Activated CD4-positive, alpha-beta T cell treated with anti-CD3 and anti-CD28 coated beads, Interleukin-2, Interleukin-4, amounts not matched to agents 100 ng/mL and 50 ng/mL, durations not matched to agents 16 hours and 8 hours (primary cell): Measurements from ENCODE around the gene BAK1.
A peak's percentile ranks its signal among the peaks of the same experiment; 100 is the strongest.

Source experiments
- DNase-seq: peaks from one replicate; pipeline ENCODE4 v3.0.0-alpha.2; 2020; ENCODE audit warnings: low spot score

The BAK1 gene

DNA sequence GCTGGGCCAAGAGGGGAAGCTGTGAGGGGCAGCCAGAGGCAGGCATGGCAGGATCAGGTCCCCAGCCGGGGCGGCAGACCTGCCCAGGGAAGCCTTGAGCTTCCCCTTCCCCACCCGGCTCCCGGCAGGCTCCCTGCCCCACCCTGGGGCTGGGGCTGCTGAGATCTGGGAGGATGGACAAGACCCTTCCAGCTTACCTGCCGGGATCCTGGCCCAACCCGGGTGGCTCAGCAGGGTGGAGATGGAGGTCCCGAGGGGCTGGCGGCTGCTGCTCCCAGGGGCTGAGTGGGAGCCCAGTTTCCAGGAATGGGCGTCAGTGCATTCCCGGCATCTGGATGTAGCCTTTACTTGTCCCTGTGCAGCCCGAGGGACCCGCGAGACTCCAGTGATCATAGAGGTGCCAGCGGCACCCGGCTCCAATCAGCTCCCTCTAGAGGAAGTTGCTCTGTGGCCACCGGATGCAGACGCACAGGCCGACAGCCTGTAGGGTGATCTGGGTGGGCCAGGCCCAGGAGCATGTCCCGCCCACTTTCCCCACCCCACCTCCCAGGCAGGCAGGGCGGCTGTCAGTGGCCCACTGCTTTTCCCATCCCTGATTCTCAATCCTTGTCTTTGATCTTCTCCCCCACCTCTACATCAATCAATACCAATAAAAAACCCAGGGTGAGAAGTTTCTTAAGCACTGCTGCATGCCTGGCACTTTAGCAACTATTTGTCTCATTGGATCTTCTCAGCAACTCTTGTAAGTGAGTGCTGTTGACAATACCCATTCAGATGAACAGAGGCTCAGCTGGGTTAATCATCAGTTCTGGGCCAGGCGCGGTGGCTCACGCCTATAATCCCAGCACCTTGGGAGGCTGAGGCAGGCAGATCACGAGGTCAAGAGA, at the start of gene BAK1:
BAK1 (minus strand) TSS at position 449 of the 887 bp plus-strand sequence. CDS start 2,672 bp downstream, outside the sequence.
- DNase-seq: peak; percentile 91

DNA sequence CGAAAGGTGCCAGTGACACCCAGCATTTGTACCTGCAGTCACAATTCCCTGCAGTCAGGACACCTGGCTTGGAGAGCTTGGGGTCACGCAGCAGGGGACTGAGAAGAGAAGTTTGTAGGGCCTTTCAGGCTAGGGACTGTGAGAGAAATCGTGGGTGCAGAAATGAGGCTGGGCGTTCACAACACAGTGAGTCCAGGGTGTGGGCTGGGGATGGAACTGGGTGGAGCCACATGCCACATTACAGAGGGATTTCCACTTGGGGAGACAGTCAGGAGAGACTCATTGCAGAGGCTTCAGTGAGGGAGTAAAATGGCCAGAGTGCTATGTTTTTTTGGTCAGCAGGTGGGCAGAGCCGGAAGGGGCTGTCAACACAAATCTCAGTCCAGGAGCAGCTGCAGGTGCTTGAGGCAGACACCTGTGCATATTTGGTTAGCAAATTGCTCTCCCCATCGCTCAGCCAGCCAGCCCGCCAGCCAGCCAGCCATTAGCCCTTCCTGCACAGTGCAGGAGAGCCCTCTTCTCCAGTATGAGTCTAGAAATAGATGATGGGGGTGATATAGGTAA, 48.4 kb upstream of the BAK1 start:
- DNase-seq: no peak

DNA sequence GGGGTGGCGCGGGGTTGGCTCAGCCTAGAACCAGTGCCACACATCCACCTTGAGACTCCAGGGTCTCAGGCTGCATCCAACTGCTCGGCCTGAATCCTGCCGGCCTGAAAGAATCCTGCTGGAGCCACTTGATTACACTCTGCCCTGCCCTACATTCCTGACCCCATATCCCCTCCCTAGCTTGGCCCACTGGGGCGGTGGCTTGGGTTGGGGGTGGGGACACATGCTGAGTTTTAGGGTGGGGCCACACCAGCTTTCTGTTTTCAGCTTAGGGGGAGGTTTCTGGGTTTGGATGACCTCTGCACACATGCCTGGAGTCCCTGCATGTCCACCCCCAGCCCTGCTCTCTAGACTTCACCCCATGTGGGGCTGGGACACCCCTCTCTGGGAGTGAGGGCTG, 47.8 kb upstream of the BAK1 start:
- DNase-seq: no peak

DNA sequence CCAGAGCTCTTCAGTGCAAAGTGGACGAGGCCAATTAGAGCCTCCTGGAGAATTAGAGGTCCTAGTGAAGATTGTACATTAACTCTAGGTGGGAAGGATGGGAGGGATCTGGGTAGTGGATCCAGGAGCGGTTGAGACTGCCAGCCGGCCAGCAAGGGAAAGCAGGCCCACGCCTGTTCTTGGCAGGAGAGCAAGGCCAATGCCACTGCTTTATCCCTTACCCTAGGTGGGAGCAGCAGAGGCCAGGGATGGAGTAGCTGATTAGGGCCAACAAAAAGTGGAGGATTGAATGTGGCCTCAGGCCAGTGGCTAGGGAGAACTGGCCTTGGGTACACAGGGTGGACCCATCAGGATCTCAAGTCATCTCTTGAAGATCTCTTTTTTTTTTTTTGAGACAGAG, 44.8 kb upstream of the BAK1 start:
- DNase-seq: no peak

DNA sequence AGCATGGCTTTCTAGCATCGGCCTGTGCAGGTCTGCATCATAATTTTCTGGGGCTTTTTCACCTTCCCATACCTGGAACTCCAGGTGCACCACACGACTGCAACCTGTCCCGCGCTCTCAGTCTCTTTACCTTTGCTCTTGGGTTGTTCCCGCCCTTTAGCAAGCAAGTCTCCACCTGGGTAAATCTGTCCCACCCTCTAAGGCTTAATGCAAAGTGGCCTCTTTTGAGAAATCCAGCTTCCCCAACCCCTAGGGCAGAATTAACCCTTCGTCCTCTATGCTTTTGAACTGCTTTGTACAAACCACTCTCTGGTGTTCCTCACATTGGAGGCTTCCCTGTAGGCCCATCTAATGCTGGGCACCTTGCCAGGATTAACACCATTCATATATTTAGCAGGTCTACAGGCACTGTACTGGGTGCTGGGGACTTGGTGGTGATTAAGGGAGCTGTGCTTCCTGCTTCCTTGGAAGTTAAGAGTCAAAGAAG, 43.9 kb upstream of the BAK1 start:
- DNase-seq: no peak

DNA sequence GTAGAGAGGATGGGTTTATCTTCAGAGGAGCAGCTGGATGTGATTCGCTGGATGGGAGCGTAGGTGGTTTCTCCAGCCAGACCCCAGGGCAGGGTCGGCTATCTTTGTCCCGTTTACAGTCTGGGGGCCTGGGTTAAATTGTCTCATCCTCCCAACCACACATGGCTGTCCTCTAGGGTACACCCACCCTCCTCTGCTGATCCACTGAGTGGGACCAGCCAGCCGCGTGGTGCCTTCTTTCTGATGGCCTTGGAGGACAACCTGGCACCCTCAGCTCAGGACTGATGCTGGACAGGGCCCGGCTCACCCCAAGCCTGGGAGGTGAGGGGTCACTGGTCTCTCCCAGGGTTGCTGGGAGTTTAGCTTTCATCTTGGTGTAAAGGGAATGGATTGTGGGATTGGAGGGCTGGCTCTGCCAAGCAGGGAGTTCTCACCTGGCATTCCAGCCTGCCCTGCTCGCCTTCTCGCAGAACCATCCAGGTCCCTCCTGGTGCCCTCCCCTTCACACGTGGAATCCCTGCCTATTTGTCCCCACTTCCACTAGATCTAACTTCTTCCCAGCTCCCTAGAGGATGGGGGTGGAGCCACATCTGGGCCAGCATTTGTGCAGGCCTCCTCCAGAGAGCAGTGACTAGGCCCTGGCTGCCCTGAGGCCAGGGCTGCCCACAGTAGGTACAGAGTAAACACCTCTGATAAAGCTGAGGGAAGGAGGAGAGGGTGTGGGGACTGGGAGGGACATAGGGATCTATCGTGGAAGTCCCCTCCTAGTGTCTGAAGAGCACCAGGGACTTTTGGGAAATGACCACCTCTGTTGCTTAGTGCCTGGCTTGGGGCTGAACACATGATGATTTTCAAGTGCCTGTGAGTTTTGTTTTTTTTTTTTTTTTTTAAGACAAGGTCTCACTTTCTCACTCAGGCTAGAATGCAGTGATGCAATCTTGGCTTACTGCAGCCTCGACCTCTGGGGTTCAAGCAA, 42.7 kb upstream of the BAK1 start:
- no peak for DNase-seq

DNA sequence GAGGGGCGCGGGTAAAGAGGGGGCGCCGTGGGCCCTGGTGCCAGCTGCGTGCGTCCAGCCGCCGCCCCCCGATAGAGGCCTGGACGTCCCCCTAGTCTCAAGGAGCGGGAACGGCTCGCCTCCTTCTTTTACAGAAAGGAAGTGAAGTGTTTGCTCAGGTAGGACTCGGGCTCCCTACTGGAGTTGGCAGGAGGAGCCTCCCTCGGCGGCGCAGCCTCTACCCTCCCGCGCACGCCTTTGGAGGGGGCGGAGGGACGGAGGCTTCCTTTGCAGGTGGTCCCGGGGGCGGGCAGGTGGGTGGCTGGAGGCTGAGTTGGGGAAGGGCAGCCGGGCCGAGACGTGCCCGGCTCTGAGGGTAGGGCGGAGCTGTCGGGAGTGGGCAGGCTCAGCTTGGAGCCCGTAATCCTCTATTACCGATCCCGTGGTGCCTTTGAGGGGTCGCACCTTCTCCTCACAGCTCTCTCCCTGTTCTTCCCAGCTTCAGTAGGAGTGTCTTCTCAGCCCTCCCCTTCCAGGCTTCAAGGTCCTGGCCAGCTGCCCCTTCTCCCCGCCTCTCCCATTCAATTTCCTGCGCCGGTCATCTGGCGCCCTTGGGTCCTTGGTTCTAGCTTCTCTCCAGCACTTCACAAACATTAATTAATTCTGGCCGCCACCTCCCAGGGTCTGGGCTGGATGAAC, 41.8 kb upstream of the BAK1 start:
- peak; percentile 14 for DNase-seq

DNA sequence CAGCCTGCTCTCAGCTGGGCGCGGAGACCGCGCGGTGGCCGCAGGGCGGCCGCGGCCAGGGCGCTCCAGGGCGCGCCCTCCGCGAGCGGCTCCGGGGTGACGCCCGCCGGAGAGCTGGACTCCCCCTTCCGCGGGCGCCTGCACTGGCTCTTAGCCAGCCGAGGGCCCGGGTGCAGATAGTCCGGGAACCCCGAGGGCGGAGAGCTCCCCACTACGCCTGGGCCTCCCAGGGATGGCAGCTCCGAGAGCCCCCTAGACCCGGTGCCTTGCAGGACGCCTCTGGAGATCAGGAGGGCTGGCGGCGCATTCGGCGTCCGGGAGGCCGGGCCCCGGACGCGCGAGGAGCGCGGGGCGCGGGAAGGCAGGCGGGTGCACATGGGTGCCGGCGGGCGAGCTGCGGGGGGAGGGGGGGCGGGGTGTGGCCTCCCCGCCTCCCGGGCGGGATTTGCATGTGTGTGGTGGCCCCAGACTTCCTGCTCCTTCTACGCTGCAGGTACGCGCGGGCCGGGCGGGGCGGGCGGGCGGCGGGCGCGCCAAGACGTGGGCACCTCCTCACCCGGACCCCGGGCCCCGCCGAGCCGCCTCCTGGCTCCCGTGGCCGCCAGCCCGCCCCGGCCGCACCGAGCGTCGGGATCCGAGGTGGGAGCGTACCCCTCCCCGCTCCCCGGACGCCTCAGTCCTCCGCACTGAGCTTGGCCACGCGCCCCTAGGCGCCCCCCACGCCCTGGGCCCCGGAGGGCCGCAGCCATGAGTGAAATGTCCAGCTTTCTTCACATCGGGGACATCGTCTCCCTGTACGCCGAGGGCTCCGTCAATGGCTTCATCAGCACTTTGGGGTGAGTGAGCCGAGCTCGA, 41.0 kb upstream of the BAK1 start, which contains the start of gene ITPR3:
ITPR3 (plus strand) TSS at position 467 of the 855 bp plus-strand sequence; CDS start at position 748, 281 bp downstream.
- peak; percentile 79 for DNase-seq

DNA sequence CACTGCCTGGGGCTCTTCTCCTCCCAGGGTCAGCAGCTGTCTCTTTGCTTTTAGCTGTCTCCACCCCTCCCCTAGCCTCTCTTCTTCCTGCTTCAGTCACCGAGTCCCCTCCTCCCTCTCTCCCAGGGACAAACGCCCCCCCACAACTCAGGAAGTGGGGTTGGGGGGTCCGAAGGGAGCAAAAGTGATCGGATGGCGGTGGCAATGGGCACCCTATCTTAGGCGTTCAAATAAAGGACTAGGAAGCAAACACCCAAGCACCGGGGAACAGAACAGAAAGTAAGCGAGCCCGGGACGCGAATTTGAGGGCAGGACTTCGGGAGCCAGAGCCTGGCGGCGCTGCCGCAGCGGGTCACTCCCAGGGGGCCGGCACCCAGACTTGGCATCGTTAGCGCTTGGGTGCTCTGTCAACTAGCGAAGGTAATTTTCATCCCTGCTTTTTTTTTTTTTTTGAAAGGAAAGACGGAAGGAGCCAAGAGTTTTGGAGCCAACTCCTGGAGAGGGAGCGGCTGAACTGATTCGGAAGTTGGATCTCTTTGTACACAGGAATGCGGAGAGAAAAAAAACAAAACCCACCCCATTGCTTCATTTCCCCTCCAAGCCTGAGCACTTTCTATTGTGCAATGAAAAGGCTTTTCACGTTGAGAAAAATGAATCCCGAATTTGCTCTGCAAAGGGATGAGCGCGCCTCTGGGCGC, 40.2 kb upstream of the BAK1 start:
- peak; percentile 28 for DNase-seq

DNA sequence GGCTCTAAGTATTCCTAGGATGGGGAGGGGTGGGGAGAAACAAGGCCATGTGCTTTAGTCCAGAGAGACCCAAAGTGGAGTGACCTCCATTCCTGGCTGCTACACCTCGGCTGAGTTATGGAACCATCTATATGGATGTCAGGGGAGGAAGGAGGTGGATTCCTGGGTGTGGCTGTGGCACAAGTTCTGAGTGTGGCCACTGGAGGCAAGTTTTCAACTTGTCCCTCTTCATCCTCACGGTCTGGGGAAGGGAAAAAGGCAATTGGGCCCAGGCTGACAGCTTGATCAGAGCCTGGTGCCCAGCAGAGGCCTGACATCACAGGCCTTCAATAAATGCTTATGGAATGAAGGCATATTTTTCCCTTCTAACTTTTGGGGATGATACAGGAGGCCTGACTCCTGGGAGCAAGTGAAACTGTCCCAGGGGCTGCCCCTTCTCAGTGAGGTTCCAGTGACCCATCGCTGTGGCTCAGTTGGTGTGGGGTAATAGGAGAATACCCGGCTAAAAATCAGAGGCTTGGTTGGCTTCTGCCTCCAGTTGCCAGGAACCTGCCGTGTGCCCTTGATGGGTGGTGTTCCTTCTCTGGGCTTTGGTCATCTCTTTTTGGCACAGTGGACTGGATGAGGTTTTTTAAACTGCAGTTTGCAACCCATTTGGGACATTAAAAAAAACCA, 39.2 kb upstream of the BAK1 start:
- no peak for DNase-seq

DNA sequence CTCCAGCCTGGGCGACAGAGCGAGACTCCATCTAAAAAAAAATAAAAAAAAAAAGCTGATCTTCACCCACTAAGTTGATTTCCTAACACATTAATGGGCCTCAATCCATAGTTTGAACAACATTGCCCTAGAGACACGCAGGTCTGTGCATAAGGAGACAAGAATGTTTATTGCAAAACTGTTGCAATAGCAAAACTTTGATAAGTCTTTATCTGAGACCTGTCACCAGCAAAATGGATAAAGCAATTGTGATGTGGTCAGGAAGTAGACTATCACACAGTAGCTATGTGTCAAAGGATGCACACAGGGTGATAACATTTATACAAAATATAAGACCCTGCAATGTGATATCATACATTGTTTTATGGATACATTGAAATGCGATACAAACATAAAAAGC, 36.8 kb upstream of the BAK1 start:
- DNase-seq: no peak

DNA sequence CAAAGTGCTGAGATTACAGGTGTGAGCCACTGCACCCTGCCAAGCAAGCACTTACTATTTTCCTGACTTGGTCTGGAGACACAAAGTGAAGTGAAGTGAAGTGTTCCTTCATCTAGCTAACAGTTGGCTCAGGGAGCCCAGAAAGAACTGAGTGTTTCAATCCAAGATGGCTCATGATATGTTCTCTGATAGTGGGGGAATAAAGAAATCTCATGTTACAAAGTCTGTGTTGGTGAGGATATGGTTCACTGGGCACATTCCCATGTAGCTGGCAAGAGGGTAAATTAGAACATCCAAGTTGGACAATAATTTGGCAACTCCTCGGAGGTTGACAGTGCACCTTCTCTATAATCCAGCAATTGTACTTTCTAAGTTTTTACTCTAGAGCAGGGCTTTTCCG, 36.0 kb upstream of the BAK1 start:
- no peak for DNase-seq

DNA sequence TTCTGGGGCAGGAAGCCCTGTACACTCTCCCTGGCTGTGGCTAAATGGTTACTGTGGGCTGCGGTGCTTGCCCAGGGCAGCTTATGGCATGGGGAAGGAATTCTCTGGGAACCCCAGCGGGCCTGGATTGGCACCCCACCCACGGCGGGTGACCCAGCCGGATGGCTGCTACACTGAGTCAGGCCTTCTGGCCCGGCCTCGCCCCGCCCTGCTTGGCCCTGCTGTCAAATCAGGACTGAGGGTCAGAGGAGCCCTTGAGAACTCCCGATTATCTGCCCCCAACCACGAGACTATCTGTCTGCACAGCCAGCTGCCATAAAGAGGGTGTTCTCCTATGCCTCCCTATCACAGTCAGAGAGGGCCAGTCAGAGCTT, 33.7 kb upstream of the BAK1 start:
- DNase-seq: no peak

DNA sequence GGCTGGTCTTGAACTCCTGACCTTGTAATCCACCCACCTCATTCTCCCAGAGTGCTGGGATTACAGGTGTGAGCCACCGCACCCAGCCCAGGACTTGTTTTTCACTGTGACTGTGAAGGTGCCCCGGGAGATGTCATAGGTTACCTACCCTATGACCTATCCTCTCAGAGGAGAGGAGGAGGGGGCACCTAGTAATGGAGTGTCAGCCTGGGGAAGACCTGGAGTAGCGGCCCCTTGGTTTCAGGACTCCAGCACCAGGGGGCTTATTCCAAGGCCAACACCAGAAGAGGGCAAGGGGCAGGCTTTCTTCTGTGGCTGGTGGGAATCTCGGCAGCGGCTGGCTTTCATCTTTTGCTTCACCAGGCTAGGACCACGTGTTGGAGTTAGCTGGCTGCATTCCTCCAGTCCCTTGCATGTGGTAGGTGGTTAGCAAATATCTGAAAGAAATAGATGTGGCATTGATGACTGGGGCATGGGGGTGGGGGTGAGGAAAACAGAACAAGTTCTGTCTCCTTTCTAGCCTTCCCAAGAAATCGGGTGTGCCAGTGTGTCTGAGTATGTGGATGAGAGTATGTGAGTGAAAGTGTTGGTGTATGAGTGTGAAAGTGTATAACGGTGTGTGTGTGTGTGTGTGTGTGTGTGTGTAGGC, 33.2 kb upstream of the BAK1 start:
- no peak for DNase-seq

DNA sequence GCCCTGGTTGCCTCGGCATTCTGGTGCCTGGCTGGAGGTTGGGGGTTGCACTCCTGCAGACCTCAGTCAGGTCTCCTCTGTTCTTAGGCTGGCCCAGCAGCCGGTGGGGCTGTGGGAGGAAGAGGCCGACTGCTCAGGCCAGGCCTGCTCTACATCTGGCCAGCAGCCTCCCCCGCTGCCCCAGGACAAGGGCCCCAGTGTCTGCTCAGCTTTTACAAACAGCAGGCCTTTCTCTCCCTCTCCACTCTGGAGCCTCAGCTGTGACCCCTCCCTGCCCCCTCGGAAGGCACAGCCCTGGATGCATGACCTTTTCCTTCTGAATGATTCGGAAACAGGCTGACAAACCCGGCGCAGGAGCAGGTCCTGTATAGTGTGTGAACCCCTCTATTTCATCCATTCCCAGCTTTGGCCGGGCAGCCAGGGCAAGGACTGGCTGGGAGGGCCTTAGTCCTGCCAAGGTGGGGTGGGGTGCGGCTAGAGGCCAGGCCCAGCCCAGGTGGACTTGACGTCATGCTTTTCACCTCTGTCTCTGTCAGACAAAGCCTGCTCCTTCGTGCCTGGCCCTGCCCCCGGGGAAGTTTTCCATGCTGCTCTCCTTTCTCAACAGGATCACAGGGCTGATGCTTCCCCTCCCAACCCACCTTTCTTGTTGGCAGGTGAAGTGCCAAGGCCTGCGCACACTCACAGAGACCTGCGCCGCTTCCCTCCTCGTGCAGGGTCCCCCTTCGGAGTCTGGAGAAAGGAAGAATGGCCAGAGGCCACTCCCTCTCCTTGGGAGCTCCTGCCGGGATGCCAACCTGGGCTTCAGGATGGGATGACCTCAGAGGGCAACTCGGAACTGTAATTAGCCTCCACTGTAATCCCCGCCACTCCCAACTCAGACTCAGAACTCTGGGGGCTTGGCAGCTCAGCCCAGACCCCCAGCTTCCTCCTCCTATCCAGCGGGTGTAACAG, 31.0 kb upstream of the BAK1 start:
- no peak for DNase-seq

DNA sequence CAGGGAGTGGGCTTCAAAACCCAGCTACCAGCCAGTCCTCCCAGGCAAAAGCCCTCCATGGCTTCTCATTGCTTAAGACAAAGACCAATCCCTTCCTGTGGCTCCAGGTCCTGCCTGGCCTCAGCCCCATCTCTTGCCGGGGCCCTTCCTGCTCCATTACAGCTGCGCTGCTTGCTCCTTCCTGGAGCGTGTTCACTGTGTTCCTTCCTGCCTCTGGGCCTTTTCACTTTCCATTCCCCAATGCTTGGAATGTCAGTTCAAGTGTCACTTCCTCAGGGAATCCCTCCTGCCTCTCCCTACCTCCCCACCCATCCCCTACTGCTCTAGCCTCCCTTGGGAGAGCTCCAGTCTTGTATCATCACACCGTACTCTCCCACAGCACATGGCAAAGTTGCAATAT, 30.0 kb upstream of the BAK1 start:
- DNase-seq: no peak

DNA sequence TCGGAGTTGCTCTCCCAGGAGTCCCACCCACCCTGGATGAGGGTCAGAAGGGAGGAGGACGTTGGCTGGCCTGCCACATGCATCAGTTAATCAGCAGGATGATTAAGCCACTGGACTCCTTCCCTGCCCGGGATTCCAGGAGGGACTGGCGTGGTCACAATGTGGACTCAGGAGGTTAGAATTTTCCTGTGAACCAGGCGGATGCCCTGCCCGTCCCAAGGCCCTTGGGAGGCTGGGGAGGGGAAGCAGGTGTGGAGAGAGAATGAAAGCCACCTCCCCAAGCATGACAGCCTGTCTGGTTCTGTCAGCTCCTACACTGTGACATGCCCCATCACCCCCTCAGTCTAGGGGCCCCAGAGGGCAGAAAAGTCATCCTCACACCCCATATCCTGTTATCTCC, 29.5 kb upstream of the BAK1 start:
- DNase-seq: no peak

DNA sequence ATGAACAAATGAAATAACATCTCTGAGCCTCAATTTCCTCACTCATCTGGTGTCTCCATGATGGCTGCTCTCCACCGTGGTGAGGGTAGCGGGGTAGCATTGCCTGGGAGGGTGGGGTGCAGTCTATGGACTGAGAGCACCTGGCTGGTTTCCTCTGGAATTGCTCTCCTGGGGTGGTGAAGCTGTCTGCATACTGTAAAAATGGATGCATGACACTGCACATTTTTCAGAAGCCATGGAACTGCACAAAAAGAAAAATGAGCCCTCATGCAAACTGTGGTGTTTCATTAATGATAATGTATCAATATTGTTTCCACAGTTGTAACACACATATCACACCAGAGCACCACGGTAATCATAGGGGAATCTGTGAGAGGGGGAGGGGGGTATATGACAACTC, 28.9 kb upstream of the BAK1 start:
- no peak for DNase-seq
